Measurements from ENCODE around the gene PPP1R17.

The PPP1R17 gene

GRCh38 chr7:31687024-31687748 lies at the start of gene PPP1R17:
Gene PPP1R17 (plus strand): TSS chr7:31687215. CDS start chr7:31692442, 5,227 bp downstream.
- FAIRE-seq, result no peak

- FAIRE-seq, result no peak
Observed at GRCh38 chr7:31640381-31640780, 46.6 kb upstream of the PPP1R17 start.

GRCh38 chr7:31642681-31643115 lies 44.3 kb upstream of the PPP1R17 start:
- no peak for FAIRE-seq

DNA sequence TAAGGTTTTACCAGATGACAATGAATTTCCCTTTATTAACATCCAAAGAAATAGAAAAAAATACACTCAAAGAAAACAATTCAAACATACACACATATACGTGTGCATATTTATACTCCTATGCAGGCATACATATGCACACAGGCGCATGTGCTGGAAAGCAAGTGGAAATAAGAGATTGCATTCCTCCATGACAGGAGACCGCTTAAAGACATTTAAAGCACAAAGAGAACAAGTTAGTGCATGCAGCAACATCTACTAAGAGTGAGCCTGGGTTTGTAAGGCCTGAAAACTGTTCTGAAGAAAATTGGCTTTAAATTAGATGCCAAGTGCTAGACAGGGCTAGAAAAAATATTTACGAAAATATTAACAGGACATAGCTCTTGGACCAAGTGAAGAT lies 40.1 kb upstream of the PPP1R17 start:
- FAIRE-seq, result no peak

DNA sequence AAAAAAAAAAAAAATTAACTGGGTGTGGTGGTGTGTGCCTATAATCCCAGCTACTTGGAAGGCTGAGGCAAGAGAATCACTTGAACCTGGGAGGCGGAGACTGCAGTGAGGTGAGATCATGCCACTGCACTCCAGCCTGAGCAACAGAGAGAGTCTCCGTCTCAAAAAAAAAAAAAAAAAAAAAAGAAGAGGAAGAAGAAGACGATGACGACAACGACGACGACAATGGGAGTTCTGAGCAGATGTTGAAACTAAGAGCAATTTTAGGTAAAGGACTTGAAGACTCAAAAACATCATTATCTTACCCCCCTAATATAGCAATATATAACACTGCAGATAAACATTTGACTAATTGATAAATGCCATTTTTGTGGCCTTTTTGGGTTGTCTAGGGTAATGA lies 39.5 kb upstream of the PPP1R17 start:
- FAIRE-seq, result no peak

DNA sequence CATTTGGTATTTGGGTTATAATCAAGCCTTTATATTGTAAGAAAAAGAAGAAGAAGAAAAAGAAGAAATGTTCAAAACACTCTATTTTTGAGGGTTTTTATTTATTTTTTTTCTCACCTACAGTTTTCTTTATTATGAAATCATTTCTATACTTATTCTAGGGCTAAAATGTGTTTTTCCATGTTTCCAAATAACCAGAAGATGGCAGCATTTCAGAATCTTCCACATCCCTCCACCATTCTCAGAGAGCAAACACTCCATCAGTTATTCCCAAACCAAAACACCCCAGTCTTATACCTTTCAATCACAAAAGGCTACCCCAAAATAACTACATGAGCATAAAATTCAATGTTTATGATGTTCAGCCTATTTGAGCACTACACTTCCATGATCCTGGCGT lies 38.7 kb upstream of the PPP1R17 start:
- FAIRE-seq, result no peak

DNA sequence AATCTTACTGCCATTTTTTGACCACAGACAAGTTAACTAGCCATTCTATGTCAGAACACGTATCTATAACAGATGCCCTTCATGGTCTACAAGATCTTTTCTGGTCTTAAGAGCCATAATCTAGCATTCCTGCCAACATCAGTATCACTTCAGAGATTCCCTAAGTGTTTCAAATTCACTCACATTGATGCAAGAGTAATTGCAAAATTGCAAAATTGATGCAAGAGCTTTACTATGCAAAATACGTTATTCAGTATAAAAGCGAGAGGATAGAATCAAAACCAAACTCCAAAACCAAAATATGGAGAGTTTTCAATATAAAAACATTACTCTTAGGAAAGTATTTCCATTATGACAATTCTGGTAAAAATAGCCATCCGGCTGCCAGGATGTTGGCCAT lies 38.1 kb upstream of the PPP1R17 start:
- FAIRE-seq, result no peak

GRCh38 chr7:31651234-31652062 lies 35.6 kb upstream of the PPP1R17 start:
- no peak for FAIRE-seq

GRCh38 chr7:31652063-31652326 lies 35.0 kb upstream of the PPP1R17 start:
- FAIRE-seq, result no peak

DNA sequence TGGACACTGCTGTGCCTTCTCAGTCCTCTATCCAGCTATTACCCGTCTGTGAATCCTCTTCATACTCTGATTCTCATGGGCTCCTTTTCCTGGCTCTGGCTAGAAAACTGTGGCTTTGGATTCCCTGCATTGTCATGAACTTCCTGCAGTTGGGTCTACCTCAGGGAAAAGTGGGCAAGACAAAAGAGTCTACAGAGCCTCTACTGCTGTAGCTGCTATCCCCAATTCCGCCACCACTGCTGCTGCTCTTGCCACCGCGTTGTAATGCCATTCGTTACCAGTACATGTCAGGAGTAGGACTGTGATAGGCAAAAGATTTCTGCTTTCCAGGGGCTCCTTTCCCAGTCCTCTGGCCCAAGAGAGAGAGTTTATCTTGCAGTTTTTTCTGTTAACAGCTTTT lies 23.9 kb upstream of the PPP1R17 start:
- FAIRE-seq, result no peak

- no peak for FAIRE-seq
Observed at GRCh38 chr7:31664890-31665289, 22.1 kb upstream of the PPP1R17 start.

- FAIRE-seq, result no peak
Observed at GRCh38 chr7:31665546-31665945, 21.5 kb upstream of the PPP1R17 start.

GRCh38 chr7:31669461-31669860 lies 17.6 kb upstream of the PPP1R17 start:
- FAIRE-seq, result no peak

DNA sequence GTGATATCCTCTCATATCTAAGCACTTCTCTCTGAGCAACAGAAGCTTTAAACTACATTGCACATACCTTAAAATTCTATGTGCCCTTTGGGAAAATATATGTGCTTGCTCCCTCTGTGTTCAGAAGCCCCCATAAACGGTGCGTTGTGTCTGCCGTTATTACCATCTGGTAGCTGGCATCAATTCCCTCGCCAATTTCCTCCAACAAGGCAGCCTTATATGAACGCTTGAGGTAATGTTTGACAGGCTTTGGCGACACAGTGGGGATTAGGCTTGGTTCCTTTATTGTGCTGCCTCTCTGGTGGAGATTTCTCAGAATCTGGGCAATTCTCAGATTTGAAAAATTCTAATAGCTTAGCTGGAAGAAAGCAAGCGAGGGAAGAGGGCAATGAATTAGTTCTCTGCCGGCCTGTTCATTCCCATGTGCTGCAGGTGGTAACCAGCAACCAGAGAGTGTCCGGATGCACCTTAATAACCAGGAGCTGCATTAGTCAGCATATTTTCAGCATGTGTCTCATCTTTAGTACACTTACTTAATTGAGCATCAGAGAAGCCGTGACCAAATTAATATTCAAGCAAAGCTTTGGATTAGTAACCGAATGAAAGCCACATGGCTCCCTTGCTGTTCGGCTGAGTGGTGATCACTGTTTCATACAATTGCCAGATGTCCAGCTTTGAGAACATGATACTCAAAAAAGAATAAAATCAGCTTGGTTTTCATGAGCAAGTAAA lies 7.3 kb upstream of the PPP1R17 start:
- no peak for FAIRE-seq

DNA sequence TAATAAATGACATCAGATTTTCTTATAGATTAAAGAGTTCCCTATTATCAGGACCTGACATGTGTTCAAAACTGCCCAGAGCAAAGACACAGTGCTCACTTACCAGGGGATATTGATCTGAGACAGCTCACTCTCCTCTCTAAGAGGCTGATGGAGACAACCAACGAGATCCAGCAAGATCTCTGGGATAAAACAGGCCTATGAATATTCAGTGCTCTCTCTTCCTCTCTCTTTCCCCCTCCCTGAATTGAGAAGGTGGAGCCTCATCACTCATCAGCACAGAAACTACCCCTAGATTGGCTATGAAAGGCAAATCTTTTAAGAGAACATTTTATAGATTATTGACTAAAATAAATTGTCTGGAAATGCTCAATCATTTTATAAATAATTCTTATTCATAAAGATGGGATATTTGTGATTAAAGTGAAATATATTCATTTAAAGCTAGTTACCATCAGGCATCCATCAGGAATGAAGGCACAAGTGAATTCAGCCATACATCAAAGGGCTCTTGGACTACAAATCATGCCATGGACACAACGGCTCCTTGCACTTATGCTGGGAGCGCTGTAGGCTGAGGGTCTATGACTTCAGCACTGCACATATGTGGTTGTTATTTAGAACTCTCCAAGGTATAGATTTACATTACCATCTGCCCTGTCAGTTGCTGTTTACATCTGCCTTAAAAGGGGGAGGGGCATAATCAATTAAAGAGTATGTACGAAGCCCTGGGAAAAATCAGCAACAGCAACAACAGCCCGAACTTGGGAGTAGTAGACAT lies 3.4 kb upstream of the PPP1R17 start:
- FAIRE-seq, result no peak

GRCh38 chr7:31688372-31688771 lies 1.4 kb downstream of the PPP1R17 start:
- FAIRE-seq, result no peak

GRCh38 chr7:31688996-31689395 lies 2.0 kb downstream of the PPP1R17 start:
- no peak for FAIRE-seq

GRCh38 chr7:31690935-31691334 lies 3.9 kb downstream of the PPP1R17 start:
- FAIRE-seq, result no peak

DNA sequence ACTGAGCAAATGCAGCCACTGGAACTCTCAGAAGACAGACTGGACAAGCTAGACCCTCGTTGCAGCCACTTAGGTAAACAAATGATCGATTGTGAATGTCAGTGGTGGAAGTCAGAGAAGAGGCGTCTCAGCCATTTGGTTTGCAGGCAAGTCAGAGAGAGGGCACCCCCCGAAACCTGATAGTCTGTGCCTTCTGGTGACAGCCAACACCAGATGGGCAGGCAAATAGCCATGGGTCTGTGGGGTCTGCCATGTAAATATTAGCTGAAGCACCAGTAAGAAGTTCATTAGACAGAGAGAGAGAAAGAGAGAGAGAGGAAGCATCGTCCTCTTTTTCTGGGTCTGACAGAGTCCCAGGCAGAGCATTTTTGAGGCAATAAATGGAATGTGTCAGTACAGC lies 5.4 kb downstream of the PPP1R17 start:
- no peak for FAIRE-seq

DNA sequence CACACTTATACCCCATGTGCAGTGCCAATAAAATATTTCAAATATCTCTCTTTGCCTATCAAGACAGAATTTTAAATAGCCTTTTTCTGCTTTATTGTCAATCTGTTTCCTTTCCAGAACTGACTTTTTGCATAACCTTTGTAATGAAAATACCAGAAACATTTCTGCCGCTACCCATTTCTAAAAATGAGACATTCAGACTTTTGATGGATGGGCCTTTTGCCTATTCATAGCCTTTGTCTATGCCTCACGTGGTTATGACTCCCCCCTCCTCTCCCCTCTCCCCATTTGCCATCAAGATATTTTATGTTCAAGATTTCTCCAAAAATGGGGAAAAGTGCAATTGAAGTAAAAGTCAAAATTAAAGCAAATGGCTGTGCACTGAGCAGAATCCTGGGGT lies 5.9 kb downstream of the PPP1R17 start:
- FAIRE-seq, result no peak

GRCh38 chr7:31695859-31696614 lies 9.0 kb downstream of the PPP1R17 start:
- no peak for FAIRE-seq

- FAIRE-seq, result no peak
Observed at GRCh38 chr7:31699050-31699449, 12.0 kb downstream of the PPP1R17 start.

Measured in endometrium (tissue), 2 donors.